Nephron (organoid): ENCODE results near the gene CFAP92.
A peak's percentile ranks its signal among the peaks of the same experiment; 100 is the strongest.

Source experiments
- H3K27ac Mint-ChIP-seq, 3 experiments: 2 replicates each; pipeline ENCODE4 v1.8.0; 2020; ENCODE audit warnings: mixed read lengths in 3 of 3, mild to moderate bottlenecking in 2 of 3, moderate library complexity in 1 of 3
- H3K27me3 Mint-ChIP-seq: 2 replicates; pipeline ENCODE4 v1.8.0; 2021; ENCODE audit warnings: low read depth, mild to moderate bottlenecking, moderate library complexity, mixed read lengths
- H3K36me3 Mint-ChIP-seq: 2 replicates; pipeline ENCODE4 v1.8.0; 2020; ENCODE audit warnings: low read depth, mixed read lengths
- H3K4me1 Mint-ChIP-seq: 2 replicates; pipeline ENCODE4 v1.8.0; 2020; ENCODE audit warnings: mixed read lengths
- H3K4me3 Mint-ChIP-seq, 3 experiments: 2 replicates each; pipeline ENCODE4 v1.8.0; 2020; ENCODE audit warnings: mild to moderate bottlenecking in 3 of 3, mixed read lengths in 3 of 3, moderate library complexity in 2 of 3
- H3K9me3 Mint-ChIP-seq: 2 replicates; pipeline ENCODE4 v1.8.0; 2020; ENCODE audit warnings: mixed read lengths
- TF ChIP-seq, protein P1 (sequence below), 3 experiments: fragments of 200-600 bp; sonication (generic); IDR thresholded peaks; one replicate each; pipeline ENCODE4 v1.5.0; 2021; ENCODE audit warnings: antibody characterized with exemption in 3 of 3; ENCODE audit not compliant: unreplicated experiment in 3 of 3

Gene CFAP92

DNA sequence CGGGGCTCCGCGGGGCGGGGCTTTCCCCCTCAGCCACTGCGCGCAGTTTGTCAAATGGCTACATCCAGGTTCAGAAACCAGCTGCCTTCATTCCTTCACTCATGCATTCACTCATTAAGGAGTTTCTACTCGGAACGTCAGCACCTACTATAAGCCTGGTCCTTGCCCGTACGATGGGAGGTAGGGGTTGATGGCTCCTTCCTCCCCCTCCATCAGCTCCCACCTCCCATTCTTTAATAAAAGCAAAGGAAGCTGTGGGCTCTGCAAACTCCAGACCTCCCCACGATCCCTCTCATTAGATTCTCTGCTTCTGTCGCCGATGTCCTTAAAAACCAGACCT, 267 bp upstream of the CFAP92 start:
- peaks cover 67% of the 10 kb centered on the region for H3K27me3 Mint-ChIP-seq
- TF ChIP-seq, protein P1, sequence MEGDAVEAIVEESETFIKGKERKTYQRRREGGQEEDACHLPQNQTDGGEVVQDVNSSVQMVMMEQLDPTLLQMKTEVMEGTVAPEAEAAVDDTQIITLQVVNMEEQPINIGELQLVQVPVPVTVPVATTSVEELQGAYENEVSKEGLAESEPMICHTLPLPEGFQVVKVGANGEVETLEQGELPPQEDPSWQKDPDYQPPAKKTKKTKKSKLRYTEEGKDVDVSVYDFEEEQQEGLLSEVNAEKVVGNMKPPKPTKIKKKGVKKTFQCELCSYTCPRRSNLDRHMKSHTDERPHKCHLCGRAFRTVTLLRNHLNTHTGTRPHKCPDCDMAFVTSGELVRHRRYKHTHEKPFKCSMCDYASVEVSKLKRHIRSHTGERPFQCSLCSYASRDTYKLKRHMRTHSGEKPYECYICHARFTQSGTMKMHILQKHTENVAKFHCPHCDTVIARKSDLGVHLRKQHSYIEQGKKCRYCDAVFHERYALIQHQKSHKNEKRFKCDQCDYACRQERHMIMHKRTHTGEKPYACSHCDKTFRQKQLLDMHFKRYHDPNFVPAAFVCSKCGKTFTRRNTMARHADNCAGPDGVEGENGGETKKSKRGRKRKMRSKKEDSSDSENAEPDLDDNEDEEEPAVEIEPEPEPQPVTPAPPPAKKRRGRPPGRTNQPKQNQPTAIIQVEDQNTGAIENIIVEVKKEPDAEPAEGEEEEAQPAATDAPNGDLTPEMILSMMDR (IDR thresholded peaks at IDR 0.05; ENCODE audit: unreplicated experiment in 3 of 3): no peak
- no peaks in the 10 kb centered on the region for H3K9me3 Mint-ChIP-seq
- peaks cover 25% of the 10 kb centered on the region for H3K4me1 Mint-ChIP-seq
- no peak overlapping the region for H3K27ac Mint-ChIP-seq
- no peaks in the 10 kb centered on the region for H3K36me3 Mint-ChIP-seq
- peak overlapping the region; percentile 60 to 87 (median 78) for H3K4me3 Mint-ChIP-seq

DNA sequence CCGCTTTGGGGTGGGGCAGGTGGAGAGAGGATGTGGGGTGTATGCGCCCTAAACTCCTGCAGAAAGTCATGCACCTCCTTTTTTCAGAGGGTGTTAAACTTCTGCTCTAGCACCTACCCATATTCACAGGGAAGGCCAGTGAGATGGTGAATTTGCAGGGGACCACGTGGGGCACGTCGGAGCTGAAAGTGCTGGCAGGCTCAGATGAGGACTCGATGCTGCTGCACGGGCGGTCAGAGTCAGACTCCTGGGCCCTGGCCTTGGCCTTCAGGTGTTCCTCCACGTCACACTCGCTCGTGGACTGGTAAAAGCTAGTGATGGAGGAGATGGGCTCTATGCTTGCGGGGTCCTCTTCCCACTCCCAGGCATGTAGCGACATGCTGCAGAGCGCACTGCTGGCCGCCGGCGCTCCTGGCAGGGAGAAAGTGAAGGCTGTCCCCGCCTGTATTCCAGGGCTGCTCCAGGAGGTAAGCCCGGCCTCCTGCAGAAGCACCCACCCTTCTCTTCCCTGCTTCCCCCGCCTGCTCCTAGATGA, 883 bp downstream of the CFAP92 start:
- Mint-ChIP-seq H3K27ac (no peak overlapping the region), H3K4me3 (peak overlapping the region; percentile 78 to 87 (median 83)), H3K27me3 (peaks cover 55% of the 10 kb centered on the region), H3K4me1 (peaks cover 13% of the 10 kb centered on the region), H3K9me3 (no peaks in the 10 kb centered on the region), H3K36me3 (no peaks in the 10 kb centered on the region)
- TF ChIP-seq, protein P1 (IDR thresholded peaks at IDR 0.05; ENCODE audit: unreplicated experiment in 3 of 3): no peak

DNA sequence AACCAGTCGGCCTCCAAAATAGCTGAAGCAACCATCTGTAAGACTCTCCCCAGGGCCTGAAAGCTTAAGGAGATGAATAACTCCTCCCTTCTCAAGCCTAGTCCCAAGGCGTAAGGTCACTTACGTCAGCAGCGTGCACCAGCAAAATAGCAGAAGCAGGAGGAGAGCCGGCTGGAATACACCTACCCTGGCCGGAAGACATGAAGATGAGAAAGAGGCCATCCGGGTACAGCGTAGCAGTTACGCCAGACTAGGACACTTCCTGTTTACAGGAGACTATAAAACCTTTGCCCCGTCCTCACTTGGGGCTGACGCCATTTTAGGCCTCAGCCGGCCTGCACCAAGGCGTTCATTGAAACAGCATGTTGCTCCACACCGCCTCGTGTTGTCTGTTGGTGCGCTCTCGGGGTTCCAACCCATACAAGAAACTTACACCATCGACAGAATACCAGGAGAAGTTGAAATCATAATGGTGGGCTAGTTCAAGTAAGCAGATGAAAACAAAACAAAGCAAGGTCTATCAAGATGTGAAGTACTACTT, 2.5 kb downstream of the CFAP92 start:
- peaks cover 6% of the 10 kb centered on the region for H3K4me1 Mint-ChIP-seq
- H3K27me3 Mint-ChIP-seq: peaks cover 48% of the 10 kb centered on the region
- no peak overlapping the region for H3K27ac Mint-ChIP-seq
- TF ChIP-seq, protein P1 (IDR thresholded peaks at IDR 0.05; ENCODE audit: unreplicated experiment in 3 of 3): no peak
- no peaks in the 10 kb centered on the region for H3K36me3 Mint-ChIP-seq
- H3K4me3 Mint-ChIP-seq: no peak overlapping the region
- H3K9me3 Mint-ChIP-seq: no peaks in the 10 kb centered on the region

DNA sequence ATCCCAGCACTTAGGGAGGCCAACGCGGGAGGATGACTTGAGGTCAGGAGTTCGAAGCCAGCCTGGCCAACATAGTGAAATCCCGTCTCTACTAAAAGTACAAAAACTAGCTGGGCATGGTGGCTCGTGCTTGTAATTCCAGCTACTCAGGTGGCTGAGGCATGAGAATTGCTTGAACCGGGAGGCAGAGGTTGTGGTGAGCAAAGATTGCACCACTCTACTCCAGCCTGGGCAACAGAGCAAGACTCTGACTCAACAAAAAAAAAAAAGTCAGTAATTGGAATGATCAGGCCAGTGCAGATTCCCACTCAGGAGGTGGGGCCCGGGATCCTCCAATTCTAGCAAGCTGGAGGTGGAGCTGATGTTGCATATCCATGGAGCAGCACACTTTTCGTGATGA, 5.6 kb downstream of the CFAP92 start:
- Mint-ChIP-seq H3K9me3 (no peaks in the 10 kb centered on the region), H3K4me1 (peaks cover 4% of the 10 kb centered on the region), H3K27ac (no peak overlapping the region), H3K4me3 (no peak overlapping the region), H3K27me3 (peaks cover 23% of the 10 kb centered on the region), H3K36me3 (no peaks in the 10 kb centered on the region)
- TF ChIP-seq, protein P1 (IDR thresholded peaks at IDR 0.05; ENCODE audit: unreplicated experiment in 3 of 3): no peak

DNA sequence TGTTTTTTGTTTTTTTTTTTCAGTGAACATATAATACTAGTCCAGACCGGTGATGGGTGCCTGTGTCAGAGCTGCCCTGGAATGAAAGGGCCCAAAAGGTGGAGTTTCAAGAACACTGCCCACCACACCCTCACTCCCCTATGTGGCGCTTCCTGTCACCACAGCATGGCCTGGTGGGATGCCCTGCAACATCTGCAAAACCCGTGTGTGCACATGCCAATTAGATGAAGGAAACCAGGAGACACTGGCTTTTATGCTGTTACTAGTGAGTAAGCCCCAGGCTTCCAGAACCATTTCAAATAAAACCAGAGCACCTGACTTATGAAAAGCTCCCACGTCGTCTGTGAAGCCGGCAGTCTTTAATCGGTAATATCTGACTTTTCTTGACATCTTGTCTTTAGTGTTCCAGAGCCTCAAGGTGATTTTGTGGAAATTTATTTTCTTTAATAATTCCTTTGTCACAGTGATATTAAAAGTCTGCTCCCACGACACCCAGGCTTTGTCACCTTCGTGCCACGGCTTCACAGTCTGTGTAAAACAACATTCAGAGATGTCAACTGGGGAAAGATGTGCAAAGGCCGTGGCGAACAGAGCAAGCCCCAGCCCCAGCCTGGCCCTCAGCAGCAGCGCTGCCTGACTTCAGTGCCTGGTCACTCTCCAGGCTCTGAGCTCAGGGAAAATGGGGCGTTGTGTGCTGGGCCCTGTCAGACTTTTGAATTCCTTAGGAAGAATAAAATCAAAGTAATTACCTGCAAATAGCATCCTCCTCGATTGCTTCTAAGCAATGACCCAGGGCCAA, 6.4 kb downstream of the CFAP92 start:
- TF ChIP-seq, protein P1 (IDR thresholded peaks at IDR 0.05; ENCODE audit: unreplicated experiment in 3 of 3): no peak

More for the DNA sequence above, 6.4 kb downstream of the CFAP92 start:
- peaks cover 16% of the 10 kb centered on the region for H3K27me3 Mint-ChIP-seq
- no peak overlapping the region for H3K4me3 Mint-ChIP-seq
- no peaks in the 10 kb centered on the region for H3K36me3 Mint-ChIP-seq
- H3K4me1 Mint-ChIP-seq: peaks cover 5% of the 10 kb centered on the region
- H3K9me3 Mint-ChIP-seq: no peaks in the 10 kb centered on the region
- no peak overlapping the region for H3K27ac Mint-ChIP-seq
